IMR-90 (cell line): ENCODE measurements around the gene NRIP2.

Source experiments
- CHD1 ChIP-seq: IDR thresholded peaks from 2 replicates; pipeline ENCODE4 v1.6.1; 2012; ENCODE audit warnings: low read depth, low read length, improper control_type of control experiment
- ELK1 ChIP-seq: fragments of 150-350 bp; IDR thresholded peaks from 2 replicates; pipeline ENCODE4 v1.6.1; 2016; ENCODE audit warnings: low read depth, mild to moderate bottlenecking, low read length, moderate library complexity, borderline replicate concordance
- FOS ChIP-seq: fragments of 150-350 bp; IDR thresholded peaks from 2 replicates; pipeline ENCODE4 v1.6.1; 2016; ENCODE audit warnings: low read depth, low read length
- MAZ ChIP-seq: IDR thresholded peaks from 2 replicates; pipeline ENCODE4 v1.6.1; 2012; ENCODE audit warnings: low read depth, mild to moderate bottlenecking, low read length, improper control_type of control experiment, moderate library complexity, borderline replicate concordance
- POLR2A ChIP-seq: IDR thresholded peaks from 2 replicates; pipeline ENCODE4 v1.6.1; 2012; ENCODE audit warnings: mild to moderate bottlenecking, low read depth, low read length
- RAD21 ChIP-seq: IDR thresholded peaks from 2 replicates; pipeline ENCODE4 v1.6.1; 2012; ENCODE audit warnings: low read length, improper control_type of control experiment
- RCOR1 ChIP-seq: IDR thresholded peaks from 2 replicates; pipeline ENCODE4 v1.6.1; 2012; ENCODE audit warnings: mild to moderate bottlenecking, low read length, improper control_type of control experiment; ENCODE audit not compliant: insufficient replicate concordance
- RFX5 ChIP-seq: IDR thresholded peaks from 2 replicates; pipeline ENCODE4 v1.8.0; 2012; ENCODE audit warnings: low read depth, mild to moderate bottlenecking, low read length, moderate library complexity
- TF ChIP-seq, protein P1 (sequence below): conservative IDR thresholded peaks from 2 replicates; pipeline ENCODE4 v1.5.1; 2012; ENCODE audit warnings: mild to moderate bottlenecking, low read depth, low read length, improper control_type of control experiment

DNA sequence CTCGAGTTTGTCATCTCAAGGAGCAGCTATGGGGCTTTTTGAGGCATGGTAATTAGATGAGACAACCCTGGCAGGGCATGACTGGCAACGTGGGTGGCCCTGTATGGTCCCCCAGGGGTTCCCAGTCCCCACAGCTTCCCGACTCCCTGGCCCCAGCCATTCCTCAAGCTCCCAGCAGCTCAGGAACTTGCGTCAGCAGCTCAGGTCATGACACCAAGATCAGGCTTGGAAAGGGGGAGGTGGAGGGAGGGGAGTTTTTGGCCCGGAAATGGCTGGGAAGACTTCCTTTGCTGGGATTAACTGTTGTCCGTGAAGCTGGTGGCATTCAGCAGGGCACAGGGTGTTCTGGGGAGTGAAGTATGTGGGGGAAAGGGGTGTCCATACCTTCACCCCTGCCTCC is 10.4 kb upstream of the NRIP2 start:
- TF ChIP-seq CHD1: no peak
- TF ChIP-seq, protein P1, sequence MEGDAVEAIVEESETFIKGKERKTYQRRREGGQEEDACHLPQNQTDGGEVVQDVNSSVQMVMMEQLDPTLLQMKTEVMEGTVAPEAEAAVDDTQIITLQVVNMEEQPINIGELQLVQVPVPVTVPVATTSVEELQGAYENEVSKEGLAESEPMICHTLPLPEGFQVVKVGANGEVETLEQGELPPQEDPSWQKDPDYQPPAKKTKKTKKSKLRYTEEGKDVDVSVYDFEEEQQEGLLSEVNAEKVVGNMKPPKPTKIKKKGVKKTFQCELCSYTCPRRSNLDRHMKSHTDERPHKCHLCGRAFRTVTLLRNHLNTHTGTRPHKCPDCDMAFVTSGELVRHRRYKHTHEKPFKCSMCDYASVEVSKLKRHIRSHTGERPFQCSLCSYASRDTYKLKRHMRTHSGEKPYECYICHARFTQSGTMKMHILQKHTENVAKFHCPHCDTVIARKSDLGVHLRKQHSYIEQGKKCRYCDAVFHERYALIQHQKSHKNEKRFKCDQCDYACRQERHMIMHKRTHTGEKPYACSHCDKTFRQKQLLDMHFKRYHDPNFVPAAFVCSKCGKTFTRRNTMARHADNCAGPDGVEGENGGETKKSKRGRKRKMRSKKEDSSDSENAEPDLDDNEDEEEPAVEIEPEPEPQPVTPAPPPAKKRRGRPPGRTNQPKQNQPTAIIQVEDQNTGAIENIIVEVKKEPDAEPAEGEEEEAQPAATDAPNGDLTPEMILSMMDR: no peak
- no peak for TF ChIP-seq RFX5
- TF ChIP-seq POLR2A: no peak
- TF ChIP-seq RAD21: no peak
- 0 out of 2 replicates have a peak, but pooled peaks have one; percentile 26 for TF ChIP-seq MAZ
- no peak for TF ChIP-seq ELK1
- TF ChIP-seq FOS: no peak
- TF ChIP-seq RCOR1: no peak
